Pulmonary artery endothelial cell (primary cell): ENCODE data around the gene ZFP36L1. TPM values are rescaled to one million over a fixed set of nuclear protein-coding genes. Genes with fewer than 3 reads are reported as not detected.

Experiments used
- DNase-seq: peaks from one replicate; pipeline ENCODE4 v3.0.0-alpha.2; 2011; ENCODE audit warnings: low read depth, low spot score
- total RNA-seq: library from RNA; depleted of rRNA; stranded (reverse); fragments of >200 nt; gene quantifications from 2 replicates; pipeline ENCODE4 v1.2.3, GENCODE V29; 2014

The ZFP36L1 gene
- total RNA-seq, 1 donor from 2014 or later, result 15.4 TPM

DNA sequence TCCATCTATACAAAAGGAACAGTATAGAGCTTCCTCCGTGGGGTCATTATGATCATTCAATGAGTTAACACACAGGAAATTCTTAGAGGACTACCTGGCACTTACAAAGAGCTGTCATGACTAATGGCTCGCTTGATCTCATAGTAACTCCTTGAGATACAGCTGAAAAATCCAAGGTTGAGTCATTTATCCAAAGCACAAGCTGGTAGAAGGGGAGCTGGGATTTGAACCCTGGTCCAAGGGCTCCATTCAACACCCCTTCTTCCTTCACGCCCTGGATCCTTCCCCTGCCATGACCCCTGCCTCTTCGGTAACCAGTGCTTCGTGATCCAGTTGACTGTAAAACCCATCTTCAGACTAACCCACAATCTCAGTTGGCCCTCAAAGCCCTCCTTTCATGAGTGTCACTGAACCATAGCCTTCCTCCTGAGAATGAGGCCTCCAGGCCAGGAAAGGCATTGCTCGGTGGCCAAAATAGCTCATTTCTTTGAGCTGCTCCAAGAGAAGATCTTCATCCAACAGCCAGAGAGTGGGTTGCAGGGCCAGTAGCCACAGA is 7.8 kb downstream of the ZFP36L1 start:
- DNase-seq, result no peak

- DNase-seq, result no peak
Observed at GRCh38 chr14:68784226-68784910, 8.5 kb downstream of the ZFP36L1 start.

- no peak for DNase-seq
Observed at GRCh38 chr14:68783408-68784225, 9.2 kb downstream of the ZFP36L1 start.

DNA sequence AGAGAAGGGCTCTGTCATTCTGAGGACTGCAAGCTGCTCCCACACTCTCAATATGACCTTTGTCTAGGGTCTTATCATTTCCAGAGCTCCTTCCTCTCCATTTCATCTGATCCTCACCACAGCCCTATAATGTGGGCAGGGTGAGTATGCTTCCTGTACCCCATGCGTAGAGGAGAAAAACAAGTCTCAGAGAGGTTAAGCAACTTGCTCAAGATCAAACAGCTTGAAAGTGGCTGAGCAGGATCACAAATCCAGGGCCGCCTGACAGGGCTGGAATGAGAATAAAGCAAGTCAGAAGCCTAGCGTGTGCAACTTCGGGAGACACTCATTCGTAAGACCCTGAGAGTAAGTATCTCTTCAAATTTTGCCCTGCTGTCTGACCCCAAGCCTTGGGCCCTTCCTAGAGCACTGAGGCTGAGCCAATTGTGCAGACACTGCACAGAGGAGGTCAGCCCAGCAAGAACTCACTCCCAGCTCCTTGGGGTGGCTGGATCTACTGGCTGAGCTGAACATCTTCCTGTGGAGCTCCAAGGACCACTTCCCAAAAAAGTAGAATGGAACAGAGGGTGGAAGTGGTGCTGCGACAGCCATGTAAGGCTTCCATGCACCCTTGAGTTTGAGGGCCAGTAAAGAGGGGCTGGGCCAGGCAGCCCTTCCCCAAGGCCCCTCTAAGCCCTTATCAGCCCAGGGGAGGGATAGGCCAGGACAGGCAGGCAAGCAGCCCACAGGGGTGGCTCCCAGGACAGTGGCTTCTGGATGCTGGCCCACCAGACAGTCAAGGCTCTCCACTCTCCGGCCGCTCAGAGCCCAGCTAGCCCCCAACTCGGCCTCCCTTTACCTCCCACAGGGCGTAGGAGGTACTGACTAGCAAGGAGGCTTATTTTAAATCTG is 10.5 kb downstream of the ZFP36L1 start:
- DNase-seq, result no peak

DNA sequence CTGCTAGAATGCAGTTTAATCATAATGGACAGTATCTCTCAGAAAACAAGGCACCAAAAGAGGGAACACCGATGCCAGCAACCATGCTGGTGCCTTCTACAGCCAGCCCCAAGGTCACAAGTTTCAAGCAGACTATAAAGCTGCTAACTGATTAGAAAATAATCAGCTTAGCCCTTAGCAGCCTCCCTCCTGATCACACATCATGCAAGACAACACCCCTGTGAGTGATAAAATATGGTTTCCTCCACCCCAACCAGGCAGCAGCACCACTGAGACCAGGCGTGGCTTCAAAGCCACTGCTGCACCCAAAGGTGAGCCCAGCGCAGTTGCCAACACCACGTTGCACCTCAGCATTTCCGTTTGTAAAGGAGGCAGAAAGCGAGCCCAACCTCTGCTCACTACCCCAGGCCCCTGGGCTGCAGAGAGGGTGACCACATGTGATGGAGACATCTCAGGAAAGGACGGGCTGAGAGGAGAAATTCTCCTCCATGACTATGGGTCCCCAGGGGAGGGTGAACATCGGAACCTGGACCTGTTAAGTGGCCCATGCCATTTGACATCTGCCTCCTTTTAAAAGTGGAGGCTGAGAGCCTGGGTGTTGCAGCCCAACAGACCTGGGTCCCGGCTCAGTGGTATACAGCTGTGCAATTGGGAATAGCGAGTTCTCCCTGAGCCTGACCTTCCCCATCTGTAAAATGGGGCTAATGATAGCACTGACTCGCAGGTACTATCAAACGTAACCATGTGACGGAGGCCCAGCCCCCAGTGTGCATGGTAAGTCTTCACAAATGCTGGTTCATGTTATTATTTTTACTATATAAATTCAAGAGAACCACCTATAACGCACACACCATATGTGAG is 11.5 kb downstream of the ZFP36L1 start:
- no peak for DNase-seq

- no peak for DNase-seq
Observed at GRCh38 chr14:68780358-68781160, 12.3 kb downstream of the ZFP36L1 start.

- no peak for DNase-seq
Observed at GRCh38 chr14:68779761-68780323, 13.0 kb downstream of the ZFP36L1 start.

- DNase-seq, result no peak
Observed at GRCh38 chr14:68777644-68778043, 15.2 kb downstream of the ZFP36L1 start.

DNA sequence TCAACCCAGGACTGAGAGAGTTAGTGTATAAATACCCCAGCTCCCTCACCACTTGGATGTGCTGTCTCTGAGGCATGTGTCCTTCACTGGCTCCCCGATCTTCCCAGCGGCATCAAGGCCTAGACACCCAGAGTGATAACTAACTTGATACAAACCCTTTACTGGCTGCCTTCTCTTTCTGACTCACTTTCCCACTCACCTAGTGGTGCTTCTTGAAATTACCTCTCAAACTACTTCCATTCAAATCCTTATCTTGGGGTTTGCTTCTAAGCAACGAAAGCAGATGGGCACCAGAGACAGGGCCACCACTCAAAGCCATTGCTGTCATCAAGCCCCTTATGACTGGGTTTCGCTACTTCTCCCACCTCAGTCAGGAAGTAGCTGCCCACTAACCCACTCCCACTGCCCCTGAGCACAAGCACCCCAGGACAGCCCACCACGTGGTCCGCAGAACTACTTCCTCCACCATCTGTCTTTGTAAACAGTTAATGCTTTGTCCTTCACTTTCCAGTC is 17.2 kb downstream of the ZFP36L1 start:
- DNase-seq, result no peak

- DNase-seq, result no peak
Observed at GRCh38 chr14:68774771-68775613, 17.9 kb downstream of the ZFP36L1 start.

DNA sequence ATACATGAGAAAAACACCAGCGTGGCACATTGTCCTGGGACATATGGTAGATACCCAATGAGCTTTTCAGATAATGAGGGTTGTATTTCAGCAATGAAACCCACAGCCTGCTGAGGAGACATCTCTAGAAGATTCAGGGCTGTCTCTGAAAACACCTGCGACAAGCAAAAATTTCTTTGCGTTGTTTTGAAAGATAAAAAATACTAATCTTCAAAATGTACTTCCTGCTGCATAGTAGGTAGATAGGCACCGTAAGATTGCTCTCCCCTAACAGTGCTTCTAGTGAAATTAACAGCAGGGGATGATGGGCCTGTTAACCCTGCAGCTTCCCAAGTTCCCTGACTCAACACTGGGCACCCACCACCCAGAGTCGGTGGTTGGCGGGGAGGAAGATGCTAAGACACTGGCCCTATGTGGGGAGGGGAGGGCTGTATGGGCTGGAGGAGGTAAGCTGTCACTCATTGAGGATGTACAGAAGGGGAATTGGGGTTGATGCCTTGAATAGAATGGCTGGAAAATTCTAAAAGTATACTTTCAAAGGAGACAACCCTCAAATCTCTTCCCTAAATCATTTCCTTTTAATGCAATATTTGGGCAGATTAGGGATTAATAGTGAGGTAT is 20.0 kb downstream of the ZFP36L1 start:
- no peak for DNase-seq

- no peak for DNase-seq
Observed at GRCh38 chr14:68771631-68772030, 21.2 kb downstream of the ZFP36L1 start.

- DNase-seq, result no peak
Observed at GRCh38 chr14:68770553-68771286, 22.1 kb downstream of the ZFP36L1 start.

DNA sequence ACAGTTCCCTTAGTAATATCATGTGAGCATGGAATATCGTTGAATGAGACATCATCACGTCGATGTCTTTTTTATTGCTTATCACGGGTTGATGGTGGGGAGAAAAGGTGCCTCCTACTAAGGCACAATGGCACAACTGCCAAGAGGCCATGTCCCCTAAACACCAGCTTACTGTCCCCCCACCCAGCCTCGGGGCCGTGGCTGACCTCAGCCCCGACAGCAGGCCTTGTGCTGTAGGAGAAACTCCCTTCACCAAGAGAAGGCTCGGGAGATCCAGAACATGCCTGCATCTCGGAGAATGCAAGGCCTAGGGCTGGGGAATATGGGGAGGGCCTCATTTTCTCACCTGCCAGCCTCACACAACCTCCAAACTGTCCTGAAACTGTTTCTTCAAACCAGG is 22.8 kb downstream of the ZFP36L1 start:
- DNase-seq, result no peak

DNA sequence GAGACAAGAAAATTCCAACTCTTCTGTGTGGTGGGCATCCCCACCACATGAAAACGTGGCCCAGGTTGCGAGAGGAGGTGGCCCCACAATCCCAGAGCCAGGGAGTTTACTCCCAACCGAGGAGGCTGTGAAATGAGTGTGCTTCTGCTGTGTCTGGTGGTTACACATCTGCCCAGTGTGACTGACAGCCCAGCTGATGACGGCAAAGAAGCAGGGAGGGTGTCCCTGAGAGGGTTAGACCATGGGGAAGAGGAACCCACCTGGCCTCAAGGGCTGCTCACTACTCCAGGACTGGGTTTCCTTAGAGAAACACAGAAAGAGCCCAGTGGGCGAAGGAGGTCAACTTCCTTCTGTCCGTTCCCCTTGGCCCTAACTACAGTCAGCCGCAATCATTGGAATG is 24.6 kb downstream of the ZFP36L1 start:
- DNase-seq, result no peak

- DNase-seq, result no peak
Observed at GRCh38 chr14:68767248-68767645, 25.6 kb downstream of the ZFP36L1 start.
